ENCODE measurements around the gene CNGB1. TPM values are rescaled to one million over a fixed set of nuclear protein-coding genes. Genes with fewer than 3 reads are reported as not detected.
A peak's percentile ranks its signal among the peaks of the same experiment; 100 is the strongest.

The CNGB1 gene
- total and polyA plus RNA-seq, 8 donors = 0.08 to 18.0 (median 0.73) TPM; not detected in 5

- TF ChIP-seq POLR2AphosphoS5 (IDR thresholded peaks at IDR 0.05) (no peak), POLR2A (IDR thresholded peaks at IDR 0.05) (no peak), EP300 (IDR thresholded peaks at IDR 0.05) (no peak), CTCF (IDR thresholded peaks at IDR 0.05) (no peak)
- no peak for DNase-seq
- H3K27me3 ChIP-seq = peaks cover 0 to 26% (median 0%) of the 10 kb centered on the region in 3 donors
- H3K4me3 ChIP-seq = no peak overlapping the region
- no peaks in the 10 kb centered on the region for H3K9me3 ChIP-seq
- H3K36me3 ChIP-seq = no peaks in the 10 kb centered on the region
- intact Hi-C loops (cut with DNase I; ENCODE audit: low total_unique reads) = no loop called here
- 86 to 90% (median 89%) methylated on average over 5 of the region's 5 CpGs for WGBS, 5 donors
- no peaks in the 10 kb centered on the region for H3K4me1 ChIP-seq
- H3K27ac ChIP-seq = no peak overlapping the region
Measured at GRCh38 chr16:57948027-57948426, 22.9 kb downstream of the CNGB1 start.

GRCh38 chr16:57947261-57947660 is 23.7 kb downstream of the CNGB1 start:
- Histone ChIP-seq H3K4me3 (no peak overlapping the region), H3K4me1 (no peaks in the 10 kb centered on the region), H3K27me3 (peaks cover 0 to 26% (median 0%) of the 10 kb centered on the region in 3 donors), H3K27ac (no peak overlapping the region), H3K36me3 (no peaks in the 10 kb centered on the region), H3K9me3 (no peaks in the 10 kb centered on the region)
- 86 to 94% (median 89%) methylated on average over 2 of the region's 2 CpGs for WGBS, 5 donors
- TF ChIP-seq POLR2AphosphoS5 (IDR thresholded peaks at IDR 0.05) = no peak
- no peak for TF ChIP-seq CTCF (IDR thresholded peaks at IDR 0.05)
- TF ChIP-seq POLR2A (IDR thresholded peaks at IDR 0.05) = no peak
- TF ChIP-seq EP300 (IDR thresholded peaks at IDR 0.05) = no peak
- intact Hi-C loops (cut with DNase I; ENCODE audit: low total_unique reads) = no loop called here
- DNase-seq = no peak

GRCh38 chr16:57946181-57946801 is 24.6 kb downstream of the CNGB1 start:
- Histone ChIP-seq H3K27me3 (peaks cover 0 to 20% (median 0%) of the 10 kb centered on the region in 3 donors), H3K27ac (no peak overlapping the region), H3K4me1 (peaks cover 0 to 6% (median 2%) of the 10 kb centered on the region in 4 donors), H3K4me3 (no peak overlapping the region), H3K36me3 (no peaks in the 10 kb centered on the region), H3K9me3 (no peaks in the 10 kb centered on the region)
- 72 to 88% (median 84%) methylated on average over 11 to 13 of the region's 13 CpGs for WGBS, 5 donors
- peak in 1 of 2 donors; percentile 55 for DNase-seq
- TF ChIP-seq POLR2AphosphoS5 (IDR thresholded peaks at IDR 0.05) (no peak), POLR2A (IDR thresholded peaks at IDR 0.05) (no peak), CTCF (IDR thresholded peaks at IDR 0.05) (no peak)
- intact Hi-C loops (cut with DNase I; ENCODE audit: low total_unique reads) = no loop called here

GRCh38 chr16:57945740-57946138 is 25.2 kb downstream of the CNGB1 start:
- 57 to 64% (median 59%) methylated on average over 7 of the region's 7 CpGs for WGBS, 5 donors
- H3K4me1 ChIP-seq = peaks cover 0 to 11% (median 6%) of the 10 kb centered on the region in 4 donors
- TF ChIP-seq POLR2AphosphoS5 (IDR thresholded peaks at IDR 0.05) (no peak), EP300 (IDR thresholded peaks at IDR 0.05) (no peak), POLR2A (IDR thresholded peaks at IDR 0.05) (no peak), CTCF (IDR thresholded peaks at IDR 0.05) (no peak)
- H3K27ac ChIP-seq = no peak overlapping the region
- no peak overlapping the region for H3K4me3 ChIP-seq
- no peak for DNase-seq
- no peaks in the 10 kb centered on the region for H3K9me3 ChIP-seq
- H3K36me3 ChIP-seq = no peaks in the 10 kb centered on the region
- peaks cover 0 to 25% (median 0%) of the 10 kb centered on the region in 3 donors for H3K27me3 ChIP-seq
- intact Hi-C loops (cut with DNase I; ENCODE audit: low total_unique reads) = no loop called here
